EH (cell line): Measurements from ENCODE around the gene NBEA.

Experiments used
- DNase-seq: peaks from one replicate; pipeline ENCODE4 v3.0.0-alpha.2; 2015; ENCODE audit warnings: low read depth

NBEA gene

GRCh38 chr13:35573639-35574038 lies 631.6 kb downstream of the NBEA start:
- DNase-seq: no peak

- DNase-seq: no peak
Observed at GRCh38 chr13:35592457-35592856, 650.4 kb downstream of the NBEA start.

GRCh38 chr13:35593651-35594050 lies 651.6 kb downstream of the NBEA start:
- no peak for DNase-seq

GRCh38 chr13:35594096-35594495 lies 652.0 kb downstream of the NBEA start:
- DNase-seq: peak; percentile 27

GRCh38 chr13:35595181-35595580 lies 653.1 kb downstream of the NBEA start:
- no peak for DNase-seq

GRCh38 chr13:35596321-35597030 lies 654.4 kb downstream of the NBEA start:
- DNase-seq: peak; percentile 26

- no peak for DNase-seq
Observed at GRCh38 chr13:35597451-35597850, 655.4 kb downstream of the NBEA start.

GRCh38 chr13:35598233-35598632 lies 656.2 kb downstream of the NBEA start:
- no peak for DNase-seq

GRCh38 chr13:35598790-35599369 lies 656.8 kb downstream of the NBEA start:
- peak; percentile 32 for DNase-seq

- DNase-seq: peak; percentile 15
Observed at GRCh38 chr13:35599384-35599783, 657.3 kb downstream of the NBEA start.

GRCh38 chr13:35600137-35600536 lies 658.1 kb downstream of the NBEA start:
- peak; percentile 85 for DNase-seq

- DNase-seq: no peak
Observed at GRCh38 chr13:35603593-35604285, 661.7 kb downstream of the NBEA start.

- no peak for DNase-seq
Observed at GRCh38 chr13:35614666-35615065, 672.6 kb downstream of the NBEA start.

- no peak for DNase-seq
Observed at GRCh38 chr13:35617420-35617819, 675.4 kb downstream of the NBEA start.

- no peak for DNase-seq
Observed at GRCh38 chr13:35618565-35619083, 676.6 kb downstream of the NBEA start.

GRCh38 chr13:35621989-35622388 lies 679.9 kb downstream of the NBEA start:
- DNase-seq: peak; percentile 64

- no peak for DNase-seq
Observed at GRCh38 chr13:35629026-35629425, 687.0 kb downstream of the NBEA start.

- peak; percentile 77 for DNase-seq
Observed at GRCh38 chr13:35630551-35631275, 688.6 kb downstream of the NBEA start.

- no peak for DNase-seq
Observed at GRCh38 chr13:35631666-35632065, 689.6 kb downstream of the NBEA start.

GRCh38 chr13:35643625-35644024 lies 701.6 kb downstream of the NBEA start:
- DNase-seq: no peak

GRCh38 chr13:35646056-35646774 lies 704.1 kb downstream of the NBEA start:
- DNase-seq: no peak

- peak; percentile 45 for DNase-seq
Observed at GRCh38 chr13:35648201-35648600, 706.1 kb downstream of the NBEA start.
